A673 (cell line): ENCODE measurements around the gene TSPYL4.

ENCODE experiments used
- EZH2 ChIP-seq: fragments of 200-600 bp; sonication (generic); IDR thresholded peaks from 2 replicates; pipeline ENCODE4 v1.6.1; 2017; ENCODE audit warnings: borderline replicate concordance, low read depth, mild to moderate bottlenecking, mixed read lengths, antibody characterized with exemption, low read length; ENCODE audit not compliant: poor library complexity, severe bottlenecking
- TF ChIP-seq, protein P1 (sequence below): fragments of 300-800, 200-600 bp; sonication (generic); conservative IDR thresholded peaks from 2 replicates; pipeline ENCODE4 v1.5.1; 2017; ENCODE audit warnings: low read depth, mild to moderate bottlenecking, antibody characterized with exemption, low read length, moderate library complexity, mixed read lengths

DNA sequence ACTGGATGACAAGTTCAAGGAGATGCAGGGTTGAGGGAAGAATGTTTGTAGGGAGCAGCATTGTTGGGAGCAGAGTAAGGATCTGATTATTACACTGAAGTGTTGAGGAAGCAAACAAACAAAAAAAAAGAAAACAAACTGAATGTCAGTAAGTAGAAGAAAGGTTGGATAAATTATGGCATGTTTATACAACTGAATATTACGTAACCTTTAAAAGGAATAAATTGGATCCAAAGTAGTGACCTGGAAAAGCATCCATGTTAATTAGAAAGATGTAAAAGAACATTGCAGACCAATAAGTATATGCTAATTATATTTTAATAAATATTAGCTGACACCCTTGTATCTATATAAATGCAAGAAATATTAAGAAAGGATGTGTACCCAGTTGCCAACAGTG lies 38.7 kb upstream of the TSPYL4 start:
- TF ChIP-seq, protein P1, sequence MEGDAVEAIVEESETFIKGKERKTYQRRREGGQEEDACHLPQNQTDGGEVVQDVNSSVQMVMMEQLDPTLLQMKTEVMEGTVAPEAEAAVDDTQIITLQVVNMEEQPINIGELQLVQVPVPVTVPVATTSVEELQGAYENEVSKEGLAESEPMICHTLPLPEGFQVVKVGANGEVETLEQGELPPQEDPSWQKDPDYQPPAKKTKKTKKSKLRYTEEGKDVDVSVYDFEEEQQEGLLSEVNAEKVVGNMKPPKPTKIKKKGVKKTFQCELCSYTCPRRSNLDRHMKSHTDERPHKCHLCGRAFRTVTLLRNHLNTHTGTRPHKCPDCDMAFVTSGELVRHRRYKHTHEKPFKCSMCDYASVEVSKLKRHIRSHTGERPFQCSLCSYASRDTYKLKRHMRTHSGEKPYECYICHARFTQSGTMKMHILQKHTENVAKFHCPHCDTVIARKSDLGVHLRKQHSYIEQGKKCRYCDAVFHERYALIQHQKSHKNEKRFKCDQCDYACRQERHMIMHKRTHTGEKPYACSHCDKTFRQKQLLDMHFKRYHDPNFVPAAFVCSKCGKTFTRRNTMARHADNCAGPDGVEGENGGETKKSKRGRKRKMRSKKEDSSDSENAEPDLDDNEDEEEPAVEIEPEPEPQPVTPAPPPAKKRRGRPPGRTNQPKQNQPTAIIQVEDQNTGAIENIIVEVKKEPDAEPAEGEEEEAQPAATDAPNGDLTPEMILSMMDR, result no peak
- no peak for TF ChIP-seq EZH2
